T-helper 17 cell (primary cell): ENCODE results near the gene SP2. TPM values are rescaled to one million over a fixed set of nuclear protein-coding genes. Genes with fewer than 3 reads are reported as not detected.
"Not testable (repeated sequence)": the region's sequence is repeated elsewhere in the genome, so short reads cannot be mapped to it uniquely, and the experiment has no call there.

Source experiments
- ATAC-seq: fragments of 150-1000 bp; cut with Tn5 transposase; 2 replicates; pipeline ENCODE4 v1.10.0; 2021; ENCODE audit warnings: mild to moderate bottlenecking, moderate library complexity
- DNase-seq, 3 donors: peaks; one replicate each; pipeline versions ENCODE4 v3.0.0 to v3.0.0-alpha.2; 2020 to 2021
- H3K9me3 ChIP-seq: one replicate; pipeline ENCODE4 v1.7.0; 2013; ENCODE audit warnings: low read length, mild to moderate bottlenecking; ENCODE audit not compliant: control insufficient read depth, poor library complexity, severe bottlenecking
- H3K27ac Mint-ChIP-seq: one replicate; pipeline ENCODE4 v1.8.0; 2022; ENCODE audit warnings: mild to moderate bottlenecking, moderate library complexity, mixed read lengths
- H3K27me3 Mint-ChIP-seq: one replicate; pipeline ENCODE4 v1.8.0; 2022; ENCODE audit warnings: mixed read lengths
- H3K36me3 Mint-ChIP-seq: one replicate; pipeline ENCODE4 v1.8.0; 2022; ENCODE audit warnings: low read depth, mixed read lengths
- H3K4me1 Mint-ChIP-seq: one replicate; pipeline ENCODE4 v1.8.0; 2022; ENCODE audit warnings: mild to moderate bottlenecking, mixed read lengths
- H3K4me3 Mint-ChIP-seq: one replicate; pipeline ENCODE4 v1.8.0; 2022; ENCODE audit warnings: mild to moderate bottlenecking, moderate library complexity, mixed read lengths
- total RNA-seq, 4 donors: library from RNA in 2 of 4; stranded (reverse) in 2 of 4; gene quantifications; one replicate each; pipeline ENCODE4 v1.2.3 and lab custom pipeline; 2022 to 2026

SP2 gene
- total RNA-seq, 2 donors from 2014 or later = 28.2 to 33.2 TPM

- H3K36me3 Mint-ChIP-seq = peaks cover 10% of the 10 kb centered on the region
- no peak for ATAC-seq
- H3K9me3 ChIP-seq = no peaks in the 10 kb centered on the region
- H3K4me1 Mint-ChIP-seq = peaks cover 41% of the 10 kb centered on the region
- DNase-seq = no peak
- peak overlapping the region; percentile 49 for H3K27ac Mint-ChIP-seq
- H3K4me3 Mint-ChIP-seq = peak overlapping the region; percentile 45
- H3K27me3 Mint-ChIP-seq = no peaks in the 10 kb centered on the region
These were observed 10.4 kb downstream of the SP2 start for GRCh38 chr17:47906443-47906842.

GRCh38 chr17:47907932-47908562 lies 12.0 kb downstream of the SP2 start:
- no peak overlapping the region for H3K27ac Mint-ChIP-seq
- H3K4me3 Mint-ChIP-seq = peak overlapping the region; percentile 47
- H3K4me1 Mint-ChIP-seq = peaks cover 42% of the 10 kb centered on the region
- DNase-seq = no peak
- ATAC-seq = no peak
- peaks cover 7% of the 10 kb centered on the region for H3K36me3 Mint-ChIP-seq
- no peaks in the 10 kb centered on the region for H3K9me3 ChIP-seq
- H3K27me3 Mint-ChIP-seq = no peaks in the 10 kb centered on the region

DNA sequence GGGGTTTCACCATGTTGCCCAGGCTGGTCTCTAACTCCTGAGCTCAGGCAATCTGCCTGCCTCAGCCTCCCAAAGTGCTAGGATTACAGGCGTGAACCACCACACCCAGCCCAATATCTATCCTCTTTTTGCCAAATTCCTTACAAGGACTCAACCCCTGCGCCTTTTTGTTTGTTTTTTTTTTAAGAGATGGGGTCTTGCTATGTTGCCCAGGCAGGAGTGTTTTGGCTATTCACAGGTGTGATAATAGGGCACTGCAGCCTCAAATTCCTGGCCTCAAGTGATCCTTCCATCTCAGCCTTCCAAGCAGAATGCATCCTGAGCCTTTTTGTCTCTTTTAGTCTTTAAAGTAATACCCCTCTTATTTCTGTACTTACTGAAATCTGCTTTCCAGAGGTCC lies 17.0 kb downstream of the SP2 start:
- Mint-ChIP-seq H3K4me3 (no peak overlapping the region), H3K27ac (peak overlapping the region; percentile 78), H3K4me1 (peaks cover 30% of the 10 kb centered on the region), H3K36me3 (peaks cover 7% of the 10 kb centered on the region), H3K27me3 (no peaks in the 10 kb centered on the region)
- ATAC-seq (no peak), DNase-seq (no peak)
- no peaks in the 10 kb centered on the region for H3K9me3 ChIP-seq

GRCh38 chr17:47914306-47914948 lies 18.4 kb downstream of the SP2 start:
- Mint-ChIP-seq H3K4me1 (peaks cover 33% of the 10 kb centered on the region), H3K36me3 (peaks cover 7% of the 10 kb centered on the region), H3K27ac (peak overlapping the region; percentile 68), H3K4me3 (no peak overlapping the region), H3K27me3 (no peaks in the 10 kb centered on the region)
- ATAC-seq (no peak), DNase-seq (no peak)
- H3K9me3 ChIP-seq = no peaks in the 10 kb centered on the region

GRCh38 chr17:47915776-47916398 lies 19.9 kb downstream of the SP2 start:
- Mint-ChIP-seq H3K27ac (peak overlapping the region; percentile 74), H3K4me1 (peaks cover 37% of the 10 kb centered on the region), H3K36me3 (peaks cover 10% of the 10 kb centered on the region), H3K27me3 (no peaks in the 10 kb centered on the region), H3K4me3 (peak overlapping the region; percentile 5)
- ATAC-seq (no peak), DNase-seq (no peak)
- no peaks in the 10 kb centered on the region for H3K9me3 ChIP-seq

- DNase-seq (no peak), ATAC-seq (no peak)
- Mint-ChIP-seq H3K27me3 (no peaks in the 10 kb centered on the region), H3K4me1 (peaks cover 39% of the 10 kb centered on the region), H3K27ac (peak overlapping the region; percentile 74), H3K36me3 (peaks cover 12% of the 10 kb centered on the region), H3K4me3 (peak overlapping the region; percentile 5)
- no peaks in the 10 kb centered on the region for H3K9me3 ChIP-seq
These were observed 20.6 kb downstream of the SP2 start for GRCh38 chr17:47916489-47917208.

DNA sequence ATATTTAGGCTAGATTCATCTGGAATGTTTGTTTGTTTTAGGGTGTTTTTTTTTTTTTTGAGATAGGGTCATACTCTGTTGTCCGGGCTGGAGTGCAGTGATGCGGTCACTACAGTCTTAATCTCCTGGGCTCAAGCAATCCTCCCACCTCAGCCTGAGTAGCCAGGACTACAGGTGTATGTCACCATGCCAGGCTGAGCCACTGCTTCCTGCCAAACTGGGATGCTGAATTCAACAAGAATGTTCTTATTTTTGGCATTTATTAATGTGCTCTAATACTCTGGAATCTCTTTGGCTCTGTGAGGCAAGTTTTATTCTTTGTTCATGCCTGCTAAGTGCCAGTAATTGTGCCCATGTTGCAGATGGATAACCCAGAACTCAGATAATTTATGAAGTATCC lies 21.5 kb downstream of the SP2 start:
- H3K27ac Mint-ChIP-seq = peak overlapping the region; percentile 74
- H3K9me3 ChIP-seq = no peaks in the 10 kb centered on the region
- DNase-seq (no peak), ATAC-seq (no peak)
- H3K36me3 Mint-ChIP-seq = peaks cover 16% of the 10 kb centered on the region
- no peaks in the 10 kb centered on the region for H3K27me3 Mint-ChIP-seq
- H3K4me3 Mint-ChIP-seq = no peak overlapping the region
- peaks cover 34% of the 10 kb centered on the region for H3K4me1 Mint-ChIP-seq

GRCh38 chr17:47918006-47918405 lies 22.0 kb downstream of the SP2 start:
- H3K27ac Mint-ChIP-seq = peak overlapping the region; percentile 74
- peaks cover 14% of the 10 kb centered on the region for H3K36me3 Mint-ChIP-seq
- H3K9me3 ChIP-seq = no peaks in the 10 kb centered on the region
- peaks cover 29% of the 10 kb centered on the region for H3K4me1 Mint-ChIP-seq
- ATAC-seq (peak; percentile 44), DNase-seq (no peak)
- H3K4me3 Mint-ChIP-seq = no peak overlapping the region
- no peaks in the 10 kb centered on the region for H3K27me3 Mint-ChIP-seq

- peaks cover 14% of the 10 kb centered on the region for H3K36me3 Mint-ChIP-seq
- H3K9me3 ChIP-seq = no peaks in the 10 kb centered on the region
- peaks cover 28% of the 10 kb centered on the region for H3K4me1 Mint-ChIP-seq
These were observed 23.0 kb downstream of the SP2 start for GRCh38 chr17:47918991-47919390.

DNA sequence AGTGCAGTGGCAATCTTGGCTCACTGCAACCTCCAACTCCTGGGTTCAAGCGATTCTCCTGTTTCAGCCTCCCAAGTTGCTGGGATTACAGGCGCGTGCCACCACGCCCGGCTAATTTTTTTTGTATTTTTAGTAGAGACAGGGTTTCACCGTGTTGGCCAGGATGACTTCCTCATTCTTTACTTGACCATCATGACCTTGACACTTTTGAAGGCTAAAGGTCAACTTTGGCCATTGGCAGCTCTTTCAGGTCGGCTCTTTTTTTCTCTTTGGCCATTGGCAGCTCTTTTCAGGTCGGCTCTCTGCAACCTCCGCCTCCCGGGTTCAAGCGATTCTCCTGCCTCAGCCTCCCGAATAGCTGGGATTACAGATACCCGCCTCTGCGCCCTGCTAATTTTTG lies 23.9 kb downstream of the SP2 start:
- not testable (repeated sequence) for DNase-seq, H3K4me3 Mint-ChIP-seq, H3K9me3 ChIP-seq, H3K27me3 Mint-ChIP-seq, ATAC-seq
- peak overlapping the region; percentile 85 for H3K27ac Mint-ChIP-seq
- H3K4me1 Mint-ChIP-seq = peaks cover 23% of the 10 kb centered on the region
- H3K36me3 Mint-ChIP-seq = peaks cover 14% of the 10 kb centered on the region

More at GRCh38 chr17:47918991-47919390, 23.0 kb downstream of the SP2 start:
- ATAC-seq = no peak
- Mint-ChIP-seq H3K4me3 (no peak overlapping the region), H3K27me3 (no peaks in the 10 kb centered on the region), H3K27ac (no peak overlapping the region)
- no peak for DNase-seq

DNA sequence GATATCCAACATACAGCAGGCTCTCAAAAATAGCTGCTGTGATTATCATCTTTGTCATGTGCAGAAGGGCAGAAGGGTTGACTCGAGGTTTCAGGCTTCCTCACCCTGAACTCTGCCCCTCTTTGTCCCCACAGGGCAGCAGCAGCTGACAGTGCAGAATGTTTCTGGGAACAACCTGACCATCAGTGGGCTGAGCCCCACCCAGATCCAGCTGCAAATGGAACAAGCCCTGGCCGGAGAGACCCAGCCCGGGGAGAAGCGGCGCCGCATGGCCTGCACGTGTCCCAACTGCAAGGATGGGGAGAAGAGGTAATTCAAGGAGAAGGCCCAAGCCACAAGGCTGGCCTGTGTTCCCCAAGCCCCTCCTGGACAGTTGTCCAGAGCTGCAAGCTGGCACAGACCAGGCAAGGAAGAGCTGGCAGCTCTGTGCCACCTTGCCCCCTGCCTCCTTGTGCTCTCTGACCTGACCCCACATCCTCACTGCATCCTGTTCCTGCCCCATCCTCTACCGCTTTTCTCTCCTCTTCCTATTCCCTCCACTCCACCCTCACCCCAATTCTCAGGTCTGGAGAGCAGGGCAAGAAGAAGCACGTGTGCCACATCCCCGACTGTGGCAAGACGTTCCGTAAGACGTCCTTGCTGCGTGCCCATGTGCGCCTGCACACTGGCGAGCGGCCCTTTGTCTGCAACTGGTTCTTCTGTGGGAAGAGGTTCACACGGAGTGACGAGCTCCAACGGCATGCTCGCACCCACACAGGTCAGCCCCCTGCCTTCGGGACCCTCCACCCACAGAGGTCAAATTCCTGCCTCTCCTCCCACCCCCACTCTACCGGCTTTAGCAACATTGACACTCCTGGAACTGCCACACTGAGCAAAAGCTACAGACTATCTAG lies 29.0 kb downstream of the SP2 start:
- H3K36me3 Mint-ChIP-seq = peaks cover 25% of the 10 kb centered on the region
- no peak overlapping the region for H3K4me3 Mint-ChIP-seq
- ATAC-seq (no peak), DNase-seq (no peak)
- peaks cover 9% of the 10 kb centered on the region for H3K4me1 Mint-ChIP-seq
- peak overlapping the region; percentile 29 for H3K27ac Mint-ChIP-seq
- H3K9me3 ChIP-seq = no peaks in the 10 kb centered on the region
- H3K27me3 Mint-ChIP-seq = no peaks in the 10 kb centered on the region

DNA sequence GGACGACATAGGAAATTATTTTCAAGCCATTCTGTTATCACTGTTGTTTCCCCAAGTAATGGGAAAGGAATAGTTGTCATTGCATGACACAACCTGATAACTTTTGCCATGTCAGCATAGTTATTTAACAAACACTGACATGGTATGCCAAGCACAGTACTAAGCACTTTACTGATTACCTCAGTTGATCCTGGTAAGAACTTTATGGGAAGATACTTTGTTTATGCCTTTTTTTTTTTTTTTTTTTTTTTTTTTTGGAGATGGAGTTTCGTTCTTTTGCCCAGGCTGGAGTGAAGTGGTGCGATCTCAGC lies 29.6 kb downstream of the SP2 start:
- H3K27me3 Mint-ChIP-seq = no peaks in the 10 kb centered on the region
- ATAC-seq = no peak
- H3K27ac Mint-ChIP-seq = peak overlapping the region; percentile 29
- peaks cover 9% of the 10 kb centered on the region for H3K4me1 Mint-ChIP-seq
- H3K36me3 Mint-ChIP-seq = peaks cover 25% of the 10 kb centered on the region
- no peak for DNase-seq
- no peak overlapping the region for H3K4me3 Mint-ChIP-seq
- no peaks in the 10 kb centered on the region for H3K9me3 ChIP-seq
